GM12878 (cell line): Measurements from ENCODE around the gene SMYD5. TPM values are rescaled to one million over a fixed set of nuclear protein-coding genes. Genes with fewer than 3 reads are reported as not detected.
A peak's percentile ranks its signal among the peaks of the same experiment; 100 is the strongest.

Experiments
- ATAC-seq: fragments of 200-7000 bp; cut with Tn5 transposase; 3 replicates; pipeline ENCODE4 v1.9.1; 2020; ENCODE audit warnings: mild to moderate bottlenecking, moderate library complexity
- BruUV-seq: library from RNA; stranded (reverse); fragments of 400-500 nt; replicated peaks from 2 replicates; lab custom pipeline; 2021; lab: Mats Ljungman, UMichigan
- CTCF ChIA-PET: fragments of 300-600 bp; sonication (Branson Sonifier 250); formaldehyde crosslinking; extraction: SDS; loops from one replicate; lab custom pipeline; 2021; ENCODE audit warnings: inconsistent platforms; lab: Yijun Ruan, JAX
- POLR2A ChIA-PET: fragments of 350-600 bp; formaldehyde crosslinking; extraction: SDS; loops from one replicate; lab custom pipeline; 2021; ENCODE audit warnings: inconsistent platforms; lab: Charles Lee
- RAD21 ChIA-PET: fragments of 300-600 bp; sonication (Branson Sonifier 250); formaldehyde crosslinking; loops from one replicate; lab custom pipeline; 2023; ENCODE audit warnings: antibody characterized with exemption; ENCODE audit not compliant: unreplicated experiment; lab: Charles Lee
- SMC1A ChIA-PET: fragments of 300-600 bp; sonication (Branson Sonifier 250); formaldehyde crosslinking; loops from one replicate; lab custom pipeline; 2023; ENCODE audit not compliant: unreplicated experiment, uncharacterized antibody; lab: Charles Lee
- DNase-seq: peaks from one replicate; pipeline ENCODE4 v3.0.0-alpha.2; 2011; ENCODE audit warnings: low read depth, low spot score
- FAIRE-seq: peaks from 3 replicates; lab custom pipeline; 2011; peaks lifted over from hg19 to GRCh38; lab: Jason Lieb, UNC
- H2AFZ ChIP-seq: 2 replicates; pipeline ENCODE4 v1.6.0; 2011; ENCODE audit warnings: low read depth, low read length, control low read depth; ENCODE audit not compliant: control insufficient read depth
- H3K27ac ChIP-seq: 2 replicates; pipeline ENCODE4 v1.5.1; 2011; ENCODE audit warnings: control low read depth; ENCODE audit not compliant: control insufficient read depth, insufficient read depth
- H3K27me3 ChIP-seq, 2 experiments: replicated peaks in 1 of 2; 2 replicates each; pipeline versions ENCODE4 v1.6.0 to v1.6.1; 2011; ENCODE audit warnings: low read length in 1 of 2; ENCODE audit not compliant: control insufficient read depth in 2 of 2, insufficient read depth in 2 of 2
- H3K36me3 ChIP-seq, 2 experiments: 2 replicates each; pipeline ENCODE4 v1.5.1; 2011; ENCODE audit warnings: low read length in 1 of 2; ENCODE audit not compliant: control insufficient read depth in 2 of 2, insufficient read depth in 2 of 2
- H3K4me1 ChIP-seq: 2 replicates; pipeline ENCODE4 v1.6.1; 2011; ENCODE audit warnings: mild to moderate bottlenecking, low read length, moderate library complexity, mixed read lengths; ENCODE audit not compliant: control insufficient read depth, insufficient read depth
- H3K4me2 ChIP-seq: 2 replicates; pipeline ENCODE4 v1.6.0; 2011; ENCODE audit warnings: control low read depth; ENCODE audit not compliant: control insufficient read depth, insufficient read depth
- H3K4me3 ChIP-seq: fragments of 200-600 bp; sonication (generic); 2 replicates; pipeline ENCODE4 v1.5.1; 2016
- H3K79me2 ChIP-seq: 2 replicates; pipeline ENCODE4 v1.6.0; 2011; ENCODE audit warnings: low read length; ENCODE audit not compliant: control insufficient read depth, insufficient read depth
- H3K9ac ChIP-seq: 2 replicates; pipeline ENCODE4 v1.8.0; 2011; ENCODE audit warnings: low read length, control low read depth, mixed read lengths; ENCODE audit not compliant: control insufficient read depth, insufficient read depth
- H3K9me3 ChIP-seq: replicated peaks from 3 replicates; pipeline ENCODE4 v1.5.1; 2011; ENCODE audit warnings: mild to moderate bottlenecking, low read length; ENCODE audit not compliant: control insufficient read depth, insufficient read depth
- H4K20me1 ChIP-seq: 2 replicates; pipeline ENCODE4 v1.6.0; 2011; ENCODE audit not compliant: control insufficient read depth, insufficient read depth
- CHD2 ChIP-seq: IDR thresholded peaks from 2 replicates; pipeline ENCODE4 v1.6.1; 2011; ENCODE audit warnings: low read depth, low read length, improper control_type of control experiment, borderline replicate concordance
- DPF2 ChIP-seq: fragments of 450-650 bp; IDR thresholded peaks from 2 replicates; pipeline ENCODE4 v1.6.1; 2017; ENCODE audit warnings: mild to moderate bottlenecking
- E4F1 ChIP-seq: fragments of 450-650 bp; IDR thresholded peaks from 2 replicates; pipeline ENCODE4 v1.6.1; 2018; ENCODE audit warnings: borderline replicate concordance, mild to moderate bottlenecking; ENCODE audit not compliant: partially characterized antibody
- ESRRA ChIP-seq: IDR thresholded peaks from 2 replicates; pipeline ENCODE4 v1.6.1; 2012; ENCODE audit warnings: mild to moderate bottlenecking, low read length, improper control_type of control experiment
- IKZF1 ChIP-seq: fragments of 450-650 bp; conservative IDR thresholded peaks from 2 replicates; pipeline ENCODE4 v1.6.1; 2017; ENCODE audit warnings: antibody characterized with exemption, mild to moderate bottlenecking
- NFYB ChIP-seq: IDR thresholded peaks from 2 replicates; pipeline ENCODE4 v1.6.1; 2011; ENCODE audit warnings: low read depth, mild to moderate bottlenecking, low read length, improper control_type of control experiment, moderate library complexity; ENCODE audit not compliant: insufficient read depth
- NR2C2 ChIP-seq: IDR thresholded peaks from 2 replicates; pipeline ENCODE4 v1.6.1; 2011; ENCODE audit warnings: borderline replicate concordance, low read depth; ENCODE audit not compliant: control insufficient read depth, insufficient read length
- PAX8 ChIP-seq: fragments of 450-650 bp; IDR thresholded peaks from 2 replicates; pipeline ENCODE4 v1.6.1; 2017; ENCODE audit warnings: mild to moderate bottlenecking, moderate library complexity
- RB1 ChIP-seq: fragments of 450-650 bp; formaldehyde crosslinking; IDR thresholded peaks from 2 replicates; pipeline ENCODE4 v1.6.1; 2017; ENCODE audit warnings: mild to moderate bottlenecking, borderline replicate concordance
- STAT1 ChIP-seq: fragments of 450-650 bp; conservative IDR thresholded peaks from 2 replicates; pipeline ENCODE4 v1.6.1; 2014; ENCODE audit warnings: antibody characterized with exemption, mild to moderate bottlenecking
- TBL1XR1 ChIP-seq: IDR thresholded peaks from 2 replicates; pipeline ENCODE4 v1.6.1; 2012; ENCODE audit warnings: low read depth, low read length, improper control_type of control experiment
- TCF12 ChIP-seq: IDR thresholded peaks from 2 replicates; pipeline ENCODE4 v1.6.1; 2011; ENCODE audit warnings: low read depth, mild to moderate bottlenecking, low read length
- ZNF384 ChIP-seq: IDR thresholded peaks from 2 replicates; pipeline ENCODE4 v1.6.1; 2012; ENCODE audit warnings: low read depth, mild to moderate bottlenecking, low read length, improper control_type of control experiment, borderline replicate concordance
- WGBS: methylation state at CpG from one replicate; pipeline ENCODE4 v1.1.6; 2016; ENCODE audit warnings: low lambda C conversion rate; ENCODE audit not compliant: insufficient replicate concordance, insufficient coverage; ENCODE audit errors: missing lambda C conversion rate; 5-methylcytosine and 5-hydroxymethylcytosine counted together
- in situ Hi-C: fragments of 300-500 bp; cut with MboI; formaldehyde crosslinking; loops from 9 replicates; pipeline ENCODE4 v1.14.3; 2018; ENCODE audit warnings: mixed read lengths
- intact Hi-C: fragments of 100-400 bp; cut with micrococcal nuclease; formaldehyde crosslinking; loops from one replicate; pipeline ENCODE4 v1.14.2; 2022; ENCODE audit not compliant: unreplicated experiment
- polyA plus RNA-seq, 11 experiments: library from polyadenylated mRNA; depleted of rRNA in 4 of 11; unstranded in 6 of 11; stranded (reverse) in 5 of 11; fragments of >200 nt; fragmentation: Nextera tagmentation in 4 of 11; fragmentation: Illumina TruSeq in 1 of 11; extraction: Ambion mirVana in 4 of 11; extraction: Trizol in 1 of 11; gene quantifications; 1 replicate in 1 of 11; 2 replicates in 10 of 11; pipeline versions ENCODE4 v1.2.1 to v1.2.3, GENCODE V29; 2011 to 2016; ENCODE audit warnings: inconsistent platforms in 2 of 11, missing spikeins in 2 of 11, low read depth in 1 of 11
- total RNA-seq, 4 experiments: library from RNA; depleted of rRNA in 3 of 4; stranded (reverse); fragments of >200 nt in 3 of 4; fragmentation: Illumina TruSeq in 1 of 4; extraction: Trizol in 1 of 4; gene quantifications; 2 replicates each; pipeline versions ENCODE4 v1.2.1 to v1.2.3, GENCODE V29; 2013 to 2021

SMYD5 gene
- total and polyA plus RNA-seq, 10 of the 15 experiments (the other 5 are each of a cell fraction or from before 2014, with no cell fraction given) = 6.1 to 35.3 (median 26.4) TPM

GRCh38 chr2:73177645-73178255 lies 36.3 kb upstream of the SMYD5 start:
- Histone ChIP-seq H3K4me3 (no peak overlapping the region), H3K27me3 (peaks cover 12 to 13% of the 10 kb centered on the region in 2 experiments; a peak in 3 of 4 replicates), H3K9ac (no peak overlapping the region), H3K36me3 (no peaks in the 10 kb centered on the region), H3K4me1 (peaks cover 13% of the 10 kb centered on the region; the same call in 1 of the 2 replicates), H3K27ac (no peak overlapping the region), H4K20me1 (no peaks in the 10 kb centered on the region), H2AFZ (peak overlapping the region; percentile 29; the same call in 1 of the 2 replicates), H3K9me3 (no peaks in the 10 kb centered on the region), H3K4me2 (peak overlapping the region; percentile 86), H3K79me2 (no peaks in the 10 kb centered on the region)
- RAD21 ChIA-PET = interaction anchor here (0.6 to 2.9 kb wide), 12 partner anchors 21 to 283 kb away, joined by 3 to 33 read pairs (median 5); partner anchors contain the start of genes FBXO41, PRADC1 and SMYD5
- SMC1A ChIA-PET = interaction anchor here (0.9 to 2.2 kb wide), 16 partner anchors 14 to 316 kb away, joined by 3 to 19 read pairs (median 4); partner anchors contain the start of genes EGR4 and SPR
- TF ChIP-seq NFYB (no peak), IKZF1 (0 out of 2 replicates have a peak, but pooled peaks have one; percentile 5), DPF2 (0 out of 2 replicates have a peak, but pooled peaks have one; percentile 13), STAT1 (0 out of 2 replicates have a peak, but pooled peaks have one; percentile 14)
- ATAC-seq = peak; percentile 7
- no peak for FAIRE-seq
- BruUV-seq = no TSS peak
- DNase-seq = no peak
- WGBS = 27% methylated on average over 11 of the region's 12 CpGs
- in situ Hi-C loops (loop anchor here (5.0 kb wide), 1 partner anchor 285 kb away; no protein-coding TSS in a partner anchor), intact Hi-C loops (loop anchor here (1.0 to 5.0 kb wide), 3 partner anchors 93 to 285 kb away; no protein-coding TSS in a partner anchor)
- CTCF ChIA-PET = interaction anchor here (0.6 to 6.3 kb wide), 46 partner anchors 8 to 1526 kb away, joined by 3 to 82 read pairs (median 5); partner anchors contain the start of gene SMYD5
- POLR2A ChIA-PET = interaction anchor here (0.5 to 0.8 kb wide), 3 partner anchors 56 to 1333 kb away, joined by 3 to 7 read pairs (median 6); partner anchors contain the start of gene CCT7

GRCh38 chr2:73185965-73186364 lies 28.1 kb upstream of the SMYD5 start:
- no peaks in the 10 kb centered on the region for H3K9me3 ChIP-seq
- H3K27me3 ChIP-seq = no peaks in the 10 kb centered on the region; a peak in 1 of 4 replicates
- H3K9ac ChIP-seq = no peak overlapping the region
- FAIRE-seq = no peak
- H3K4me3 ChIP-seq = no peak overlapping the region
- no peaks in the 10 kb centered on the region for H3K36me3 ChIP-seq
- ChIA-PET CTCF (interaction anchor here (0.6 to 1.9 kb wide), 3 partner anchors 9 to 27 kb away, joined by 3 to 7 read pairs (median 3); no protein-coding TSS in a partner anchor), SMC1A (no interaction called here), RAD21 (interaction anchor here (1.3 kb wide), 1 partner anchor 9 kb away, joined by 3 read pairs; no protein-coding TSS in a partner anchor), POLR2A (no interaction called here)
- 16% methylated on average over 2 of the region's 2 CpGs for WGBS
- ATAC-seq = no peak
- no TSS peak for BruUV-seq
- intact Hi-C loops (no loop called here), in situ Hi-C loops (no loop called here)
- H4K20me1 ChIP-seq = no peaks in the 10 kb centered on the region
- no peaks in the 10 kb centered on the region for H3K4me1 ChIP-seq
- no peak overlapping the region for H2AFZ ChIP-seq
- H3K79me2 ChIP-seq = no peaks in the 10 kb centered on the region
- no peak overlapping the region for H3K4me2 ChIP-seq
- H3K27ac ChIP-seq = no peak overlapping the region
- no peak for DNase-seq
- TF ChIP-seq TCF12 (no peak), NR2C2 (no peak), E4F1 (no peak), ZNF384 (no peak), TBL1XR1 (no peak), CHD2 (no peak), PAX8 (no peak), RB1 (no peak), ESRRA (no peak)
